ENCODE data around the gene RPTOR.
"Not testable (repeated sequence)": the region's sequence is repeated elsewhere in the genome, so short reads cannot be mapped to it uniquely, and the experiment has no call there.

The RPTOR gene

DNA sequence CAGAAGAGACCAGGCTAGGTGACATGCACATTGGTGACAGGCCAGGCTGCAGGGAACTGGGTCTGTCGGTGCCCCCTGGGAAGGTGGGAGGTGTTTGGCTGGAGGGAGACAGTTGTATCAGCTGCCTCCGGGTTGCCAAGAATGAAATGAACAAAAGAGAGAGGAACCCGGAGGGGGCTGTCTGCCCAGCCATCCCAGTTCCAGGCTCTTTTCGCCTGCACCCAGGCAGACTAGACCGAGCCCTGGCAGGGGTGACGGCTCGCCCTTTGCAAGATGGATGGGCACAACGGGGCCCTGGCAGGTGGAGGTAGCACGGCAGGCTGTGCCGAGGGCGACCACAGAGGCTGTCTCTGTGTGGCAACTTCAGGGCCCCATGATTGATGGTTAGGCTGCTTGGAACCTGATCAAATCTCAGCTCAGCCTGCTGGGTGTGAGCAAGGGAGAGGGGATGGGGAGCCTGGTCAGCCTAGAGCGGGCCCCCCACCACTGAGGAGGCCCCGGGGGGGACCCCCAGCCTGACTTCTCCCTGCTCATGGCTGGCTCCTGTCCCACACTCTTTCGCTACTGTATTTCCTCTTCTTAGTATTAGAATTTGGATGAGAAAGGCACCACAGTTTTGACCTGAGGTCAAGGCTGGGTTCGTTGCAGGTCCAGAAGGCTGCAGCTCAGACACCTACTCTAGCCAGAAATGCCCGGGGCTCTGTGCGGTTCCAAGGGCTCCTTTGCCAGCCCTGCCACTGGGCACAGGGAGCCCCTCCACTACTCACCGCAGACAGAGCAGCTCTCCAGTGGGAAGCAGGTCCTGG is 328.1 kb downstream of the RPTOR start:
- no peak for DNase-seq (ENCODE audit: low read depth in 1 of 2, low spot score in 1 of 2)
- no peak overlapping the region for H3K27ac ChIP-seq (replicated peaks)
- TF ChIP-seq SPI1 (IDR thresholded peaks at IDR 0.05; ENCODE audit: borderline replicate concordance, low read depth) (no peak), GABPA (IDR thresholded peaks at IDR 0.05; ENCODE audit: low read depth) (no peak), POLR2AphosphoS5 (IDR thresholded peaks at IDR 0.05; ENCODE audit: low read depth) (no peak), CTCF (IDR thresholded peaks at IDR 0.05; ENCODE audit: insufficient read depth, low read length) (no peak)
- TF ChIP-seq, protein P1, sequence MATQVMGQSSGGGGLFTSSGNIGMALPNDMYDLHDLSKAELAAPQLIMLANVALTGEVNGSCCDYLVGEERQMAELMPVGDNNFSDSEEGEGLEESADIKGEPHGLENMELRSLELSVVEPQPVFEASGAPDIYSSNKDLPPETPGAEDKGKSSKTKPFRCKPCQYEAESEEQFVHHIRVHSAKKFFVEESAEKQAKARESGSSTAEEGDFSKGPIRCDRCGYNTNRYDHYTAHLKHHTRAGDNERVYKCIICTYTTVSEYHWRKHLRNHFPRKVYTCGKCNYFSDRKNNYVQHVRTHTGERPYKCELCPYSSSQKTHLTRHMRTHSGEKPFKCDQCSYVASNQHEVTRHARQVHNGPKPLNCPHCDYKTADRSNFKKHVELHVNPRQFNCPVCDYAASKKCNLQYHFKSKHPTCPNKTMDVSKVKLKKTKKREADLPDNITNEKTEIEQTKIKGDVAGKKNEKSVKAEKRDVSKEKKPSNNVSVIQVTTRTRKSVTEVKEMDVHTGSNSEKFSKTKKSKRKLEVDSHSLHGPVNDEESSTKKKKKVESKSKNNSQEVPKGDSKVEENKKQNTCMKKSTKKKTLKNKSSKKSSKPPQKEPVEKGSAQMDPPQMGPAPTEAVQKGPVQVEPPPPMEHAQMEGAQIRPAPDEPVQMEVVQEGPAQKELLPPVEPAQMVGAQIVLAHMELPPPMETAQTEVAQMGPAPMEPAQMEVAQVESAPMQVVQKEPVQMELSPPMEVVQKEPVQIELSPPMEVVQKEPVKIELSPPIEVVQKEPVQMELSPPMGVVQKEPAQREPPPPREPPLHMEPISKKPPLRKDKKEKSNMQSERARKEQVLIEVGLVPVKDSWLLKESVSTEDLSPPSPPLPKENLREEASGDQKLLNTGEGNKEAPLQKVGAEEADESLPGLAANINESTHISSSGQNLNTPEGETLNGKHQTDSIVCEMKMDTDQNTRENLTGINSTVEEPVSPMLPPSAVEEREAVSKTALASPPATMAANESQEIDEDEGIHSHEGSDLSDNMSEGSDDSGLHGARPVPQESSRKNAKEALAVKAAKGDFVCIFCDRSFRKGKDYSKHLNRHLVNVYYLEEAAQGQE (IDR thresholded peaks at IDR 0.05; ENCODE audit: insufficient replicate concordance, low read depth) = no peak
- no peaks in the 10 kb centered on the region for H3K27me3 ChIP-seq (ENCODE audit: insufficient read depth, poor library complexity, severe bottlenecking)
- no peak overlapping the region for H3K4me3 ChIP-seq (replicated peaks; ENCODE audit: insufficient read depth, low read length)

DNA sequence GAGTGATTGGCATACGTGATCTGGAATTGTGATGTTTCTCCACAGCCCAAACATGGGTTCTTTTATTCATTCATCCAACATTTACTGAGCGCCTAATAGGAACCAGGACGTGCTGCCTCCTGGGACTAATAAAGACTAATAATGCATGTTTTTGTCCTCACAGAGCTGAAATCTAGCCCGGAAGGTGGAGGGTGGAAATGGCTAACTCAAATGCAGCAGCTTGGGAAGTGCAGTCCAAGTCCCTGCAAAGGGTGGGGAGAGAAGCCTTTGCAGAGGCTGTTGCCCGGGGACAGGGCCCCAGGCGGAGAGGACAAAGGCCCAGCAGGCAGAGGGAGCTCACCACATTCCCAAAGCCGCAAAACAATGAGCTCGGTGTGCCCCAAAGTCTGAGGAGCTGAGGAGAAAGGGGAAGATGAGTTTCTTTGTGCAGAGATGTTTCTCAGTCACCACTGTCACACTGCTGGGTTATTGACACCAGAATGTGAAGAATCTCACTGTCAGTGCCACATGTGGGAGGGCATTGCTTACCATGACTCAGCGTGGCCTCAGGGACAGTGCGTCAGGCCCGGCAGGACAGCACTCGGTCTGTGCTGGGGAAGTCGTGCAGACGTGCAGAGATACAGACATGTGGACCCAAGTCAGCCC is 328.8 kb downstream of the RPTOR start:
- TF ChIP-seq CTCF (IDR thresholded peaks at IDR 0.05; ENCODE audit: insufficient read depth, low read length) (no peak), SPI1 (IDR thresholded peaks at IDR 0.05; ENCODE audit: borderline replicate concordance, low read depth) (no peak), POLR2AphosphoS5 (IDR thresholded peaks at IDR 0.05; ENCODE audit: low read depth) (no peak), GABPA (IDR thresholded peaks at IDR 0.05; ENCODE audit: low read depth) (no peak)
- TF ChIP-seq, protein P1 (IDR thresholded peaks at IDR 0.05; ENCODE audit: insufficient replicate concordance, low read depth) = no peak
- H3K27ac ChIP-seq (replicated peaks) = no peak overlapping the region
- H3K27me3 ChIP-seq (ENCODE audit: insufficient read depth, poor library complexity, severe bottlenecking) = no peaks in the 10 kb centered on the region
- H3K4me3 ChIP-seq (replicated peaks; ENCODE audit: insufficient read depth, low read length) = no peak overlapping the region
- DNase-seq (ENCODE audit: low read depth in 1 of 2, low spot score in 1 of 2) = no peak

DNA sequence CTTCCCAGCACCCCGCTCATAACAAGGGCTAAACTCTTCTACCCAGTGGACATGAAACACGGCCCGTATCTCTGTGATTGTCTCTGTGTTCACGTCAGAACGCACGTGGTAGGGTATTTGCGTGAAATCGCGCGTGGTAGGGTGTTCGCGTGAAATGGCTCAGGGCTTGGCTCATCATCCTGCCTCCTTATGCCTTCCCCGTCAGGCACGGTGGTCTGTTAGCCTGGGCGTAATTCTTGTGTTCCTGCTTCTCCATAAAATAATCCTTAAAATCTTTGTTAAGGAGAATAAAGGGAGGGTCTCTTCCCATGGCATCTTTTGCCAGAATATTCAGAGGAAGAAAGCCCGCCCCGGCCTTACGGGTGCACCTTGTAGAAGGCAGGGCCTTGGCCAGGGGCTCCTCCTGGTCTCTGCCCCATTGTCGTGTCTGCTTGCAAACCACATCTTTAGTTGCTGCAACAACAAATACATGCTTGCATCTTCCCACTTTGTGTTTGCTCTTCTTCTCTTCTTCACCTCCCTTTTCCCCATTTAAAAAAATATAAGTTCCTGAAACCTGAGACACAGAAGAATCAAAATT is 330.3 kb downstream of the RPTOR start:
- Histone ChIP-seq H3K27me3 (ENCODE audit: insufficient read depth, poor library complexity, severe bottlenecking) (no peaks in the 10 kb centered on the region), H3K27ac (replicated peaks) (no peak overlapping the region), H3K4me3 (replicated peaks; ENCODE audit: insufficient read depth, low read length) (no peak overlapping the region)
- DNase-seq (ENCODE audit: low read depth in 1 of 2, low spot score in 1 of 2) = no peak
- no peak for TF ChIP-seq GABPA (IDR thresholded peaks at IDR 0.05; ENCODE audit: low read depth)
- TF ChIP-seq, protein P1 (IDR thresholded peaks at IDR 0.05; ENCODE audit: insufficient replicate concordance, low read depth) = no peak
- no peak for TF ChIP-seq POLR2AphosphoS5 (IDR thresholded peaks at IDR 0.05; ENCODE audit: low read depth)
- TF ChIP-seq SPI1 (IDR thresholded peaks at IDR 0.05; ENCODE audit: borderline replicate concordance, low read depth) = no peak
- TF ChIP-seq CTCF (IDR thresholded peaks at IDR 0.05; ENCODE audit: insufficient read depth, low read length) = no peak

DNA sequence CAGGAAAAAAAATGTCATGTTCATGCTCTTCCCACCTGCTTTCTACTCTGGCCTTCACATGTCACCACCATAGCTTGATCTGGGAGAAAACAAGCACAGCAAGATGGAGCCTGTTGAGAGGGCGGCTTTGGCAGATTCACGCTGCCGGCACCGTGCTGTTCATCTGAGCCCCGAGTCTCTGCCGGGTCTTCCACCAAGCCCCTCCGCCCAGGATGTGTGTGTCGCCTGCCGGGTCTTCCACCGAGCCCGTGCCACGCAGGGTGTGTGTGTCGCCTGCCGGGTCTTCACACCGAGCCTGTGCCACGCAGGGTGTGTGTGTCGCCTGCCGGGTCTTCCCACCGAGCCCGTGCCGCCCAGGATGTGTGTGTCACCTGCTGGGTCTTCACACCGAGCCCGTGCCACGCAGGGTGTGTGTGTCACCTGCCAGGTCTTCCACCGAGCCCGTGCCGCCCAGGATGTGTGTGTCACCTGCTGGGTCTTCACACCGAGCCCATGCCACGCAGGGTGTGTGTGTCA is 330.9 kb downstream of the RPTOR start:
- not testable (repeated sequence) for H3K4me3 ChIP-seq (replicated peaks; ENCODE audit: insufficient read depth, low read length); H3K27me3 ChIP-seq (ENCODE audit: insufficient read depth, poor library complexity, severe bottlenecking); H3K27ac ChIP-seq (replicated peaks); DNase-seq (ENCODE audit: low read depth in 1 of 2, low spot score in 1 of 2)

DNA sequence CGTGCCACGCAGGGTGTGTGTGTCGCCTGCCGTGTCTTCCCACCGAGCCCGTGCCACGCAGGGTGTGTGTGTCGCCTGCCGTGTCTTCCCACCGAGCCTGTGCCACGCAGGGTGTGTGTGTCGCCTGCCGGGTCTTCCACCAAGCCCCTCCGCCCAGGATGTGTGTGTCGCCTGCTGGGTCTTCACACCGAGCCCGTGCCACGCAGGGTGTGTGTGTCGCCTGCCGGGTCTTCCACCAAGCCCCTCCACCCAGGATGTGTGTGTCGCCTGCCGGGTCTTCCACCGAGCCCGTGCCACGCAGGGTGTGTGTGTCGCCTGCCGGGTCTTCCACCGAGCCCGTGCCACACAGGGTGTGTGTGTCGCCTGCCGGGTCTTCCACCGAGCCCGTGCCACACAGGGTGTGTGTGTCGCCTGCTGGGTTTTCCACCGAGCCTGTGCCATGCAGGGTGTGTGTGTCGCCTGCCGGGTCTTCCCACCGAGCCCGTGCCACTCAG is 331.9 kb downstream of the RPTOR start:
- H3K27ac ChIP-seq (replicated peaks); H3K27me3 ChIP-seq (ENCODE audit: insufficient read depth, poor library complexity, severe bottlenecking); DNase-seq (ENCODE audit: low read depth in 1 of 2, low spot score in 1 of 2); H3K4me3 ChIP-seq (replicated peaks; ENCODE audit: insufficient read depth, low read length): not testable (repeated sequence)
